HUES6 (cell line): ENCODE data around the gene COL5A3.
"Not testable (repeated sequence)": the region's sequence is repeated elsewhere in the genome, so short reads cannot be mapped to it uniquely, and the experiment has no call there.

Experiments used
- H3K27ac ChIP-seq: 2 replicates; pipeline ENCODE4 v1.7.0; 2013; ENCODE audit warnings: low read depth, mild to moderate bottlenecking, low read length, inconsistent platforms
- H3K27me3 ChIP-seq: 2 replicates; pipeline ENCODE4 v1.6.1; 2013; ENCODE audit warnings: low read length; ENCODE audit not compliant: control insufficient read depth, insufficient read depth
- H3K36me3 ChIP-seq: 2 replicates; pipeline ENCODE4 v1.6.1; 2013; ENCODE audit warnings: low read length; ENCODE audit not compliant: control insufficient read depth, insufficient read depth
- H3K4me1 ChIP-seq: 2 replicates; pipeline ENCODE4 v1.6.1; 2013; ENCODE audit warnings: low read length; ENCODE audit not compliant: control insufficient read depth, insufficient read depth
- H3K4me3 ChIP-seq: 2 replicates; pipeline ENCODE4 v1.5.1; 2013; ENCODE audit warnings: low read depth, low read length
- H3K9ac ChIP-seq: one replicate; pipeline ENCODE4 v1.6.1; 2013; ENCODE audit warnings: mild to moderate bottlenecking, low read length
- H3K9me3 ChIP-seq: 2 replicates; pipeline ENCODE4 v1.6.1; 2013; ENCODE audit warnings: low read depth, low read length; ENCODE audit not compliant: control insufficient read depth, insufficient read depth

COL5A3 gene

DNA sequence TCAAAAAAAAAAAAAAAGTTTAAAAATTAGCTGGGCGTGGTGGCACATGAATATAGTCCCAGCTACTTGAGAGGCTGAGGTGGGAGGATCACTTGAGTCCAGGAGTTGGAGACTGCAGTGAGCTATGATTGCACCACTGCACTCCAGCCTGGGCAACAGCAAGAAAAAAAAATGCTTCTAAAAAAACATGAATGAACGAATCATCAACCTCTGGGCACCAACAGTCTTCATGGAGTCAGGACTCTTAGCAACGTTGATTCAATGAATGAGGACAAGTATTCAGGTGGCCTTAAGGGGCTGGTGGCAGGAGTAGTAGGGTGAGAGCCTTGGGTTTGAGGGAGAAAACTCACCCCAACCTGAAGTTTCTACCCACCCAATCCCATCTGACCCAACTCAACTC, 53.3 kb downstream of the COL5A3 start:
- H3K4me3 ChIP-seq, result no peak overlapping the region
- no peaks in the 10 kb centered on the region for H3K9me3 ChIP-seq
- H3K4me1 ChIP-seq, result peaks cover 7% of the 10 kb centered on the region
- no peak overlapping the region for H3K9ac ChIP-seq
- H3K36me3 ChIP-seq, result no peaks in the 10 kb centered on the region
- peaks cover 5% of the 10 kb centered on the region; the same call in 1 of the 2 replicates for H3K27me3 ChIP-seq
- no peak overlapping the region for H3K27ac ChIP-seq

DNA sequence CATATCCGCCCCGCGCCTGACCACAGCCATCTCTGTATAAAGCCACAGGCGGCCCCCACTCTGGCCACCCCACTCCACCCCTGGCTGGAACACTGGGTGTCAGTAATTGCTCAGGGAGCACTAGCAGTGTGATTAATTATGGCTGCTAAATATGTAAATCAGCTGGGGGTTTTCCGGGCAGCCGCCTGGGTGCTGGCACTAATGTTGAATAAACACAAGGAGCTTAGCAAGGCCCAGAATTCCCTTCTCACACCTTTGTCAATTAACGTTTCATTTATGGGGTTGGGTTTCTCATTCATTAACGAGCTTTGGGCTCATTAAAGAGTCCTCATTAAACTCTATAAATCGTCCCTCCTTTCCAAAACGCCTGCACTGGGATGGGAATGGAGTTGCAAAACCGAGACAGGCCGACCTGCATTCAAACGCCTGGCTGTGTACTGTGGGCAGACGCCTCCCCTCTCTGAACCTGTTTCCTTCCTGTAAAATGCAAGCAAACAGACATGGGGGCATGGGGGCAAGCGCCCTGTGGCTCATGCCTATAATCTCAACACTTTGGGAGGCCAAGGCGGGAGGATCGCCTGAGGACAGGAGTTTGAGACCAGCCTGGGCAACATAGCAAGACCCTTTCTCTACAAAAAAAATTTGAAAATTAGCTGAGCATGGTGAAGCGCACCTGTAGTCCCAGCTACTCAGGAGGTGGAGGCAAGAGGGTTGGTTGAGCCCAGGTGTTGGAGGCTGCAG, 56.3 kb downstream of the COL5A3 start:
- Histone ChIP-seq H3K9me3 (no peaks in the 10 kb centered on the region), H3K36me3 (no peaks in the 10 kb centered on the region), H3K4me3 (no peak overlapping the region), H3K4me1 (peaks cover 9% of the 10 kb centered on the region), H3K27ac (no peak overlapping the region), H3K9ac (no peak overlapping the region), H3K27me3 (no peaks in the 10 kb centered on the region)

DNA sequence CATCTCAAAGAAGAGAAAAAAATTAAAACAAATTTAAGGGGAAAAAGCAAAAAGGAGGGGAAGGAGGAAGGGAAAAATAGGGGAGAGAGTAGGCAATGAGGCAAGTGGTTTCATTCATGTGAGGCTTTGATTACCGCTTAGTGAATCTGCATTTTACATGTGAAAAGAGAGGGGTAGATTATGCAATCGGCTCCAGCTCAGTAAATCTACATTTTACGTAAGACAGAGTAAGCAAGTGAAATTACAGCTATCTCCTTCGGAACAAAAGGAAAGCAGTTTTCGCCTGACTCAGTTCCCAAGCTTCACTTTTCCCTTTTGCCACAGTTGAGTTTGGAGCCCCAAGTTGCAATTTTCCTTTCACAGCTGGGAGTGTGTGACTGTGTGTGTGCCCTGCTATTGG, 58.0 kb downstream of the COL5A3 start:
- Histone ChIP-seq H3K27ac (peak overlapping the region; percentile 17; the same call in 1 of the 2 replicates), H3K4me1 (peaks cover 13% of the 10 kb centered on the region), H3K4me3 (peak overlapping the region; percentile 25; the same call in 1 of the 2 replicates), H3K36me3 (no peaks in the 10 kb centered on the region), H3K9me3 (no peaks in the 10 kb centered on the region), H3K9ac (peak overlapping the region; percentile 27), H3K27me3 (no peaks in the 10 kb centered on the region)

DNA sequence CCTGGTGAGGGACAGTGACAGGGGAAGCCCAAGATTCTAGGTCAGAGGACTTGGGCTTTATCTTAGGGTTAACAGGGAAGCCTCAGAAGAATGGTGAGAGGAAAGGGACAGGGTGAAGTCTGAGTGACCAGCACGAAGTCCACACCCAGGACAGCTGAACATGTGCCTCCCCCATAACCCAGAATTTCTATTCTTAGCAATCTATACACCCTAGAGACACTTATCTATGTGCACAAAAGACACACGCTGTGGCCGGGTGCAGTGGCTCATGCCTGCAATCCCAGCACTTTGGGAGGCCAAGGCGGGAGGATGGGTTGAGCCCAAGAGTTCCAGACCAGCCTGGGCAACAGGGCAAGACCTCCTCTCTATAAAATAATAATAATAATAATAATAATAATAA, 62.9 kb downstream of the COL5A3 start:
- Histone ChIP-seq H3K4me3 (no peak overlapping the region), H3K36me3 (no peaks in the 10 kb centered on the region), H3K27ac (no peak overlapping the region), H3K9me3 (peaks cover under 1% of the 10 kb centered on the region; the same call in 1 of the 2 replicates), H3K27me3 (no peaks in the 10 kb centered on the region), H3K4me1 (peaks cover 21% of the 10 kb centered on the region), H3K9ac (no peak overlapping the region)

DNA sequence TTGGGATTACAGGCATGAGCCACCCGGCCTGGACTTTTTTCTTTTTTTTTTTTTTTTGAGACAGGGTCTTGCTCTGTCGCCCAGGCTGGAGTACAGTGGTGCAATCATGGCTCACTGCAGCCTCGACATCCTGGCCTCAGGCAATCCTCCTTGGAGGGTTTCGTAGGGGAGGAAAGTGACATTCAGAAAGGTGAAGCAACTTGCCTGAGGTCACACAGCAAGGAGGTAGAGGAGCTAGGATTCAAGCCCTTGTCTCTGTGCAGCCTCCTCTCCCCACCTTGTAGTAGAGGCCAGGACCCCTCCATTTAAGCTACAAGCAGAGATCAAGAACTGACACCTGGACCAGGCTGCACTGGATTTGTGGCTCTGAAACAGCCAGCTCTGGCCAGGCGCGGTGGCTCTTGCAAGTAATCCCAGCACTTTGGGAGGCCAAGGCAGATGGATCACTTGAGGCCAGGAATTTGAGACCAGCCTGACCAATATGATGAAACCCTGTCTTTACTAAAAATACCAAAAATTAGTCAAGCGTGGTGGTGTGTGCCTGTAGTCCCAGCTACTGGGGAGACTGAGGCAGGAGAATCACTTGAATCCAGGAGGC, 63.7 kb downstream of the COL5A3 start:
- H3K27ac ChIP-seq, H3K9ac ChIP-seq, H3K36me3 ChIP-seq, H3K4me3 ChIP-seq, H3K27me3 ChIP-seq, H3K9me3 ChIP-seq: not testable (repeated sequence)
- H3K4me1 ChIP-seq, result peaks cover 15% of the 10 kb centered on the region

DNA sequence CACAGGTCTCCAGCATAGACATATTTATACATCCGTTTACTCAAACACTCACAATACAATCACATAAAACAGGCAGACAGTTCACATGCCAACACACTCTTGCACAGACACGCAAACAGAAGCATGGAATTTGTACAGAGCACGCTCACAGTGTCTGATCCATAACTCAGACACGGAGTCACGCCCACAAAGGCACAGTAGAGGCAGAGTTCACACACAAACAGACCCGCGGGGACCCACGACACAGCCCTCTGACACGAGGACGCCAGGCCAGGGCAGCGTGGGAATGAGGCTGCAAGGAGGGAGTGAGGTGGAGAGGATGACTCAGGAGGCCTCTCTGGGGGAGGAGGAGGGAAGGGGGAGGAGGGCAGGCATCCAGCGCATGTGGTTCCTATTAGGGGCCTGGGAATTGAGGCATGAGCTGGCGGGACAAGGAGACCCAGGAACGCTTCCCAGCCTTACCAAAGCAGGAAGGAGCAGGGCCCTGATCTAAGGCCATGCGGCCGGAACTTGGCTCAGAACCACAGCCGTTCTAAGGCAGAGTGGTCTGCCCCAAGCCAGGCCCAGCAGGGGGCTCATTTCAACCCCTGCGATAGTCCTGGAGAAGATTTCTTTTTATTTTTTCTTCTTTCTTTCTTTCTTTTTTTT, 64.9 kb downstream of the COL5A3 start:
- H3K4me3 ChIP-seq, result no peak overlapping the region
- H3K27ac ChIP-seq, result no peak overlapping the region
- peaks cover 10% of the 10 kb centered on the region for H3K9me3 ChIP-seq
- H3K9ac ChIP-seq, result peak overlapping the region; percentile 9
- H3K4me1 ChIP-seq, result peaks cover 15% of the 10 kb centered on the region
- no peaks in the 10 kb centered on the region; the same call in 1 of the 2 replicates for H3K27me3 ChIP-seq
- H3K36me3 ChIP-seq, result no peaks in the 10 kb centered on the region

DNA sequence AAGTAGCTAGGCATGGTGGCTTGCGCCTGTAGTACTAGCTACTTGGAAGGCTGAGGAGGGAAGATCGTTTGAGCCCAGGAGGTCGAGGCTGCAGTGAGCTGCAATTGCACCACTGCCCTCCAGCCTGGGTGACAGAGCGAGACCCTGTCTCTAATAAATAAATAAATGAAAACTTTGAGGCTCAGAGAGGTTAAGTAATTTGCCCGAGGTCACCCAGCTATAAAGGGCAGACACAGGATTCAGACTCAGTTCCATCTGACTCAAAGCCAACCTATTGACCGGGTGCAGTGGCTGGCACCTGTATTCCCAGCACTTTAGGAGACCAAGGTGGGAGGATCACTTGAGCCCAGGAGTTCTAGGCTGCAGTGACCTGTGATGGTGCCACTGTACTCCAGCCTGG, 66.6 kb downstream of the COL5A3 start:
- peaks cover 10% of the 10 kb centered on the region for H3K9me3 ChIP-seq
- no peaks in the 10 kb centered on the region; the same call in 1 of the 2 replicates for H3K27me3 ChIP-seq
- no peak overlapping the region for H3K27ac ChIP-seq
- no peaks in the 10 kb centered on the region for H3K36me3 ChIP-seq
- no peak overlapping the region for H3K9ac ChIP-seq
- peaks cover 13% of the 10 kb centered on the region for H3K4me1 ChIP-seq
- no peak overlapping the region for H3K4me3 ChIP-seq

DNA sequence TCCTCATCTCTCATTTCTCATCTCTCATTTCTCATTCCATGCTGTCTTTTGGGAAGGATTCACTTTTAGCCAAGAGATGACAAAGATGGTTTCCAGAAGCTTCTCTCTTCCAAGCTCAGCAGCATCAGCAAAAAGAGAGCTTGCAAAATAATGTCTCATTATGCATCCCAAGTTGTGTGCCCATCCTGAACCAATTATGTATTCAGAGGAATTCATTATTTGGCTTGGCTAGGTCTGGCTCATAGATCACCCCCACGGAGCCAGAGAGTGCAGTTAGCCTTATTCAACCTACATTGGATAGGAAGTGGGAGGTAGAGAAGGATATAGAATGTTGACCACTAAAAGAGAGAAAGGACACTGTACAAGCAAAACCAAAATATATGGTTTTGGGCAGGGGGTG, 68.6 kb downstream of the COL5A3 start:
- no peak overlapping the region for H3K27ac ChIP-seq
- H3K9ac ChIP-seq, result no peak overlapping the region
- H3K36me3 ChIP-seq, result no peaks in the 10 kb centered on the region
- H3K27me3 ChIP-seq, result no peaks in the 10 kb centered on the region; the same call in 1 of the 2 replicates
- H3K4me1 ChIP-seq, result peaks cover 10% of the 10 kb centered on the region
- H3K4me3 ChIP-seq, result no peak overlapping the region
- H3K9me3 ChIP-seq, result peaks cover 10% of the 10 kb centered on the region

DNA sequence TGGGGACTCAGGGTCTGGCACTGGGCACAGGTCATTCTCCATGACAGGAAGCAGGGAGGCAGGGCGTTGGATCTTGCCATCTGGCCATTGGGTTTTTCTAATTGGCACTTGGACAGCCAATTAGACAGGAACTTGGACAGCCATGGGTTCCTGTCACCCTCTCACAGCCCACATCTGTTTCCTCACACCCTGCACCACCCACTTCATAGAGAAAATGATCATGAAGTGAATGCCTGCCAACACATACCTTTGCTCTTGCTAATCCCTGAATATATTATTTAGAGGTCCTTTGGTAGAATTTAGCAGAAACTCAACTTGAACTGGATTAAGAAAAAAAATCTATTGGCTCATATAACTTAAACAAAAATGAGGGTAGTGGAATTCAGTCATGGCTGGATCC, 69.1 kb downstream of the COL5A3 start:
- Histone ChIP-seq H3K36me3 (no peaks in the 10 kb centered on the region), H3K9me3 (peaks cover 10% of the 10 kb centered on the region), H3K4me1 (peaks cover 10% of the 10 kb centered on the region), H3K27ac (no peak overlapping the region), H3K9ac (no peak overlapping the region), H3K27me3 (no peaks in the 10 kb centered on the region; the same call in 1 of the 2 replicates), H3K4me3 (no peak overlapping the region)

DNA sequence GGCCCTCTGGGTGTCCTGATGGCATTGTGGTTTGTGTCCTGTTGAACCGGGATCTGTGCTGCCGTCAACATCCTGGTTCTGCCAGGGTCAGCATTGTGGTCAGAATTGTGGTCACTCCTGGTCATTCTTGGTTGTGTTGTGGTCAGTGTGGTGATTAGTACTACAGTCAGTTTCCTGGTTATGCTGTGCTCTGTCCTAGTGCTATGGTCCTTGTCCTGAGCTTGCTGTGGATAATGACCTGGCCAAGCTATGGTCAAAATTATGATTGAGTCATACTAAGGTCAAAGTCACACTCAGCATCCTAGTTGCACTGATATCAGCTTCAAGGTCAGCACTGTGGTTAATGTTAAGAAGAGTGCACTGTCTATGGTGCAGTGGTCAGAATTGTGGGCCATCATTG, 69.5 kb downstream of the COL5A3 start:
- peaks cover under 1% of the 10 kb centered on the region; the same call in 1 of the 2 replicates for H3K27me3 ChIP-seq
- H3K36me3 ChIP-seq, result no peaks in the 10 kb centered on the region
- no peak overlapping the region for H3K4me3 ChIP-seq
- peaks cover 10% of the 10 kb centered on the region for H3K9me3 ChIP-seq
- no peak overlapping the region for H3K9ac ChIP-seq
- H3K4me1 ChIP-seq, result peaks cover 7% of the 10 kb centered on the region
- no peak overlapping the region for H3K27ac ChIP-seq

DNA sequence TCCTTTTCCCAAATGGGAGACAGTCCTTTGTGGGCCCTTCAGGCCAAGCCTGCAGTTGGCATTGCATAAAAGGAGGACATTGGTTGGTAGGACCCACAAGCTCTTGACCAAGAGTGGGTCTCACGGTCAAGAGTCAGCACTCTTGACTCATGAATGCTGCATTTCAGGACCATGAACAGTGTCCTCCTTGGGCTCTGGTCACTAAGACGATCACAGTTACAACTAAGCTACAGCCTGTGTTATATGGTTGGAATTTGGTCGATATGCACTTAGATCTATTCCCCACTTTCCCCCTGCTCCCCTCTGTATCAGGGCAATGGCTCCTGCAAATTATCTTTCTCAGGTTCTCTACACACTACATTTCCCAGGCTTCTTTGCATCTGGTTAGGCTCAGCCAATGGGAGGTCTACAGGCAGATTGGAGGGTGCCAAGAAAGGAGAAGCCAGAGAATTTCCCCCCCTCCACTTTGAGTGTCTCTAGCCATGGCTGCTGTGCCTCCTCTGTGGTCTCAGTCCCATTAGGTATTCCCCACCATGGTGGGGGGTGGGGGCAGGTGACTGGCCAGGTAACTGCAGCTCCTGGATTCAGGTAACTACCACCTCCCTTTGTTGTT, 70.9 kb downstream of the COL5A3 start:
- no peak overlapping the region for H3K27ac ChIP-seq
- H3K27me3 ChIP-seq, result peaks cover 12% of the 10 kb centered on the region; the same call in 1 of the 2 replicates
- peaks cover 10% of the 10 kb centered on the region for H3K4me1 ChIP-seq
- H3K9ac ChIP-seq, result no peak overlapping the region
- H3K9me3 ChIP-seq, result peaks cover 10% of the 10 kb centered on the region
- H3K36me3 ChIP-seq, result no peaks in the 10 kb centered on the region
- no peak overlapping the region for H3K4me3 ChIP-seq
